Measurements from ENCODE around the gene FANCC.

- TF ChIP-seq CTCF (IDR thresholded peaks at IDR 0.05) (peak in 1 of 12 donors; percentile 11), POLR2A (IDR thresholded peaks at IDR 0.05) (peak in 1 of 2 donors; percentile 41)
Measured at GRCh38 chr9:95055851-95056551, 261.5 kb downstream of the FANCC start.
